Urothelium cell line (cell line): Measurements from ENCODE around the gene NFIA.

Experiments
- DNase-seq: peaks from one replicate; pipeline ENCODE4 v3.0.0; 2011; ENCODE audit warnings: low spot score, mixed read lengths
- FAIRE-seq: peaks from 2 replicates; lab custom pipeline; 2011; peaks lifted over from hg19 to GRCh38; lab: Jason Lieb, UNC

NFIA gene

DNA sequence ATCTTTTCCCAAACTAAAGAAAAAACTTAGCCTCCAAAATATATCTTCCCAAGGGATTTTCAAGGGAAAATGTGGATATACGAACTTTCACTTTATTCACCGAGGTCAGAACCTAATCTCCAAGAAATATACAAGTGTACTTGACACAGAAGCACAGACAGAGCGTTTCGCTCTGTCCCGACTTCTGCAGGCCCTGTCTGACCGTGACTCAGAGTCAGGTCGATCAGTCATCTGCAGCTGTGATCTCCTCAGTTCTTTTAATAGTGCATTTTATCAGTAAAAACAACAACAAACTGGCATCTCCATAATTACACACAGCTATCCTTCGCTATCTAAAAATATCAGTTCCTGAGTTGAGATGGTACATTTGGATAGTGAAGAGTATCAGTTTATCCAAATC, 416.0 kb downstream of the NFIA start:
- DNase-seq (no peak), FAIRE-seq (no peak)

DNA sequence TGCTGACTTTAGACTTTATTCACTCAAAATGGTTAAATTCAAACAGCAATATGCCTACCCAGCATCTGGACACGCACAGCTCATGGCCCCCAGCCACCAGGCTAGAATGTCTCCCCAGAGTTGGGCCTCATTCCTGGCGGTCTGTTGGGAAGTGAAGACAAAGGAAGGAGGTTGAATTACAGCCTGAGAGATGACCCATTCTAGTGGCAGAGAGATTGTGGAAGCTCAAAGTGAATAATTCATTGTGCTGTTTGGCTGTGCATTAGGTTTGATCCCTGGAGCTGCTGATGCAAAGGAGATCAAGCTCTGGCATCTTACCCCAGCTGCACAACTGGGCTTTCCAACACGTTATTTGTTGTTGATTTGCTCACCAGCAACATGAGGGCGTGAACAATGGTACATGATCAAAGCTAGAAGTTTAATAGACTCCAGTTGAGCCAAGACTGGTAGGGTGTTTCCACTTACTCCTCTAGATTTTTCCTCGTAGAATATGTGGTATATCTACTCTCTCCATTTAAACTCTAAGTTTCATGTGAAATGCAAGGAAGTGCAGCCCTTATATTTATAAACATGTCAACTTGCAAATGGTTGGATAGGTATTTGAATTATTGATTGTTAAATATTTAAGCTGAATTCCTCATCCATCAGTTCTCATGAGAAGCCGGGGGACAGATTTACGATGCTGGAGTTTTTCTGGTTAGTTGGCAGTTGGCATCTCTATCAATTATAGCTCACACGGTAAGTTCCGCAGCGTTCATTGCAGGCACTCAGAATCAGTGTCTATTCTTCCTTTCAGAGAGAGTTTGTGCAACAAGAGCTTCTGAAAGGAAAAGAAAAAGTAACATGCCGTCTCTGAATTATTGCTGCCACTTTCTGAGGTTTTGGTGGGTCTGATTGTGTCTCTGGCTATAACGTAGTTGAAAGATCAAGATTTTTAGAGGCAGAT, 419.9 kb downstream of the NFIA start:
- FAIRE-seq: no peak
- DNase-seq: no peak

DNA sequence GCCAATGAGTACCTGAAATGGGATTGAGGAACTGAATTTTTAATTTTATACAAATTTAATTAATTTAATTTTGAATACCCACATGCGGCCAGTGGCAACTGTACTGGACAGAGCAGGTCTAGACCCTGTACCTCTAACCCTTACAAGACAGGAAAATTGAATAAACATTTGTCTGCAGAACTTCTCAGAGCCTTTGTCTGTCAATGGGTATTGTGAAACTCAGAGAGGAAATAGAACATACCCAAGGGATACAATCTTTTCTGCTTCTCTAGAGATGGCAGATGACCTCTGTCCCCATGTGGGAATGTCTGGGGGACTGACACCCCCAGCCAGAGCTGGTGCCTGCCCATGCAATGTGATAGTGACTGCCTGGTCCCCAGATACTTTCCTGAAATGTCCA, 421.9 kb downstream of the NFIA start:
- FAIRE-seq (no peak), DNase-seq (no peak)

DNA sequence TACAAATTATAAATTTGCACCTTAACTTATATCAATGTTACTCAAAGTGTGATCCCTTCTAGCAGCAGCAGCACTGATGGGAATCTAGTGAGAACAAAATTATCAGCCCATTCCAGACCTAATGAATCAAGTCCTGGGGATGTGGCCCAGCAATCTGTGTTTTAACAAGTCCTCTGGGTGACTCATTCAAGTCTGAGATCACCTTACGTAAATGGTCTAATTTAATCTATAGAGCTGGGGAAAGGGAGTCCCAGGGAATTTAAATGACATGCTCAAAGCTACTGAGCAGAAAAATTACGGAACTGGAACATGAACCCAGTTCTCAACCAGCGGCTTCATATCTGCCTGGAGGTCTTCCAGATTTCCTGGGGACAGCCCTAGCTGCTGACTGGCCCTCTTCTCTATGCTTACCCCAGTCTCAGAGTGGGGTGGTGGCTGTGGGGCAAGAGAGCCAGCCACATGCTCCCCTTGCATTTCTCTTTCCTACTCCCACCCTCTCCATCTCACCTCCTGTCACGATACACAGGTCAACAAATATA, 422.6 kb downstream of the NFIA start:
- DNase-seq (no peak), FAIRE-seq (no peak)

DNA sequence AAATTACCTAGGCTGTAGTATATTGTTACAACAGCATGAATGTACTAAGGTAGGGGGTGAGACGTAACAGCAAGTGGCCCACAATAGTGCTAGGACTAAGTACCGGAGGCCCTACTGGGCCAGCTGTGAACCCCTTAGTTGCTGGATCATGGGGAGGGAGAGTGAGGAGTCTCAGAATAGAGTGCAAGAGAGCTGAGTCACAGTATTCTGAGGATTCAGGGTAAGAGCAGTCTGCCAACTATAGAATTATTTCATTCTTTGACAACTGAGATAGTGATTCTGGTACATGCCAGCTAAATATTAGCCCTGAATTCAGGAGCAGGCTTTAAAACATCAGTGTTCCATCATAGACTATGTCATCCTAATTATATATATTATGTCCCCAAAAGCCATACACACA, 423.9 kb downstream of the NFIA start:
- FAIRE-seq: no peak

DNA sequence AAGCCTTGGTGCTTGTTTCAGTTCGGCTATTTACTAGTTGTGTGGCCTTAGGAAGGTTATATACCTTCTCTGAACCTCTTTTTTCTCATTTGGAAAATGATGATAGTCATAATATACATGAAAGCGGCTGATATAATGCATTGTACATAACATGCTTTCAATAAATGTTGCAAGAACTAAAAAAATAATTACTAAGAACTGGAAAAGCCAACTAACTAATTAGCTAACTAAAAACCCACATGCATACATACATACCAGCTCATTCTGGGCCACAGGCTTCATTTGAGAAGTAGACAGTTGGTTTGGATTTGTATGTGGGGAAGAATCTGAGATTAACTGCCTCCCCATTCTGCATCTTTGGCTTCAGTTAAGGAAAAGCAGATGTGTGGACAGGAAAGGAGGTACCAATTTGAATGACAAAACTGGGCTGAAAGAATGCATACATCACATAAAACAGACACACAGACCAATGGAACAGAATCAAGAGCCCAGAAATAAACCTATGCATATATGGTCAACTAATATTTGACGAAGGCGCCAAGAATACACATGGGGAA, 424.7 kb downstream of the NFIA start:
- FAIRE-seq: no peak
- DNase-seq: no peak

More for the DNA sequence above, 423.9 kb downstream of the NFIA start:
- DNase-seq: no peak
